Measurements from ENCODE around the gene KCNK3.
"Not testable (repeated sequence)": the region's sequence is repeated elsewhere in the genome, so short reads cannot be mapped to it uniquely, and the experiment has no call there.

KCNK3 gene

GRCh38 chr2:26729311-26729710 is 36.8 kb downstream of the KCNK3 start:
- DNase-seq (ENCODE audit: low read depth in 1 of 2, low spot score in 1 of 2) = no peak

GRCh38 chr2:26730549-26731344 is 38.2 kb downstream of the KCNK3 start:
- no peak for DNase-seq (ENCODE audit: low read depth in 1 of 2, low spot score in 1 of 2)

GRCh38 chr2:26731714-26732113 is 39.2 kb downstream of the KCNK3 start:
- DNase-seq (ENCODE audit: low read depth in 1 of 2, low spot score in 1 of 2) = no peak

GRCh38 chr2:26732446-26732845 is 39.9 kb downstream of the KCNK3 start:
- DNase-seq (ENCODE audit: low read depth in 1 of 2, low spot score in 1 of 2) = no peak

GRCh38 chr2:26733413-26733812 is 40.9 kb downstream of the KCNK3 start:
- no peak for DNase-seq (ENCODE audit: low read depth in 1 of 2, low spot score in 1 of 2)

GRCh38 chr2:26735097-26735496 is 42.6 kb downstream of the KCNK3 start:
- DNase-seq (ENCODE audit: low read depth in 1 of 2, low spot score in 1 of 2) = no peak

- DNase-seq (ENCODE audit: low read depth in 1 of 2, low spot score in 1 of 2) = no peak
Observed at GRCh38 chr2:26735883-26736588, 43.5 kb downstream of the KCNK3 start.

- DNase-seq (ENCODE audit: low read depth in 1 of 2, low spot score in 1 of 2) = no peak
Observed at GRCh38 chr2:26737221-26737620, 44.7 kb downstream of the KCNK3 start.

- no peak for DNase-seq (ENCODE audit: low read depth in 1 of 2, low spot score in 1 of 2)
Observed at GRCh38 chr2:26738481-26738880, 46.0 kb downstream of the KCNK3 start.

- no peak for DNase-seq (ENCODE audit: low read depth in 1 of 2, low spot score in 1 of 2)
Observed at GRCh38 chr2:26739514-26739913, 47.0 kb downstream of the KCNK3 start.

GRCh38 chr2:26740346-26740745 is 47.8 kb downstream of the KCNK3 start:
- no peak for DNase-seq (ENCODE audit: low read depth in 1 of 2, low spot score in 1 of 2)

GRCh38 chr2:26740890-26741302 is 48.4 kb downstream of the KCNK3 start:
- no peak for DNase-seq (ENCODE audit: low read depth in 1 of 2, low spot score in 1 of 2)

- DNase-seq (ENCODE audit: low read depth in 1 of 2, low spot score in 1 of 2) = no peak
Observed at GRCh38 chr2:26742048-26742770, 49.7 kb downstream of the KCNK3 start.

GRCh38 chr2:26743852-26744251 is 51.3 kb downstream of the KCNK3 start:
- DNase-seq (ENCODE audit: low read depth in 1 of 2, low spot score in 1 of 2) = no peak

- no peak for DNase-seq (ENCODE audit: low read depth in 1 of 2, low spot score in 1 of 2)
Observed at GRCh38 chr2:26744953-26745352, 52.4 kb downstream of the KCNK3 start.

GRCh38 chr2:26745609-26746327 is 53.2 kb downstream of the KCNK3 start:
- DNase-seq (ENCODE audit: low read depth in 1 of 2, low spot score in 1 of 2) = peak; percentile 55 to 72

GRCh38 chr2:26746934-26747333 is 54.4 kb downstream of the KCNK3 start:
- DNase-seq (ENCODE audit: low read depth in 1 of 2, low spot score in 1 of 2) = no peak

GRCh38 chr2:26749787-26750420 is 57.4 kb downstream of the KCNK3 start:
- DNase-seq (ENCODE audit: low read depth in 1 of 2, low spot score in 1 of 2) = not testable (repeated sequence)

- DNase-seq (ENCODE audit: low read depth in 1 of 2, low spot score in 1 of 2) = not testable (repeated sequence)
Observed at GRCh38 chr2:26750467-26750866, 57.9 kb downstream of the KCNK3 start.

- no peak for DNase-seq (ENCODE audit: low read depth in 1 of 2, low spot score in 1 of 2)
Observed at GRCh38 chr2:26752656-26753055, 60.1 kb downstream of the KCNK3 start.

- DNase-seq (ENCODE audit: low read depth in 1 of 2, low spot score in 1 of 2) = no peak
Observed at GRCh38 chr2:26754539-26754938, 62.0 kb downstream of the KCNK3 start.
